GM10266 (cell line): ENCODE data around the gene DNPH1.

ENCODE experiments used
- DNase-seq: peaks from one replicate; pipeline ENCODE4 v3.0.0; 2012; ENCODE audit errors: extremely low spot score
- TF ChIP-seq, protein P1 (sequence below): IDR thresholded peaks from 2 replicates; pipeline ENCODE4 v1.5.1; 2012; ENCODE audit warnings: mild to moderate bottlenecking, low read depth; ENCODE audit not compliant: control insufficient read depth, insufficient read depth; ENCODE audit errors: missing control alignments

The DNPH1 gene

GRCh38 chr6:43186706-43187105, 42.6 kb downstream of the DNPH1 start:
- TF ChIP-seq, protein P1, sequence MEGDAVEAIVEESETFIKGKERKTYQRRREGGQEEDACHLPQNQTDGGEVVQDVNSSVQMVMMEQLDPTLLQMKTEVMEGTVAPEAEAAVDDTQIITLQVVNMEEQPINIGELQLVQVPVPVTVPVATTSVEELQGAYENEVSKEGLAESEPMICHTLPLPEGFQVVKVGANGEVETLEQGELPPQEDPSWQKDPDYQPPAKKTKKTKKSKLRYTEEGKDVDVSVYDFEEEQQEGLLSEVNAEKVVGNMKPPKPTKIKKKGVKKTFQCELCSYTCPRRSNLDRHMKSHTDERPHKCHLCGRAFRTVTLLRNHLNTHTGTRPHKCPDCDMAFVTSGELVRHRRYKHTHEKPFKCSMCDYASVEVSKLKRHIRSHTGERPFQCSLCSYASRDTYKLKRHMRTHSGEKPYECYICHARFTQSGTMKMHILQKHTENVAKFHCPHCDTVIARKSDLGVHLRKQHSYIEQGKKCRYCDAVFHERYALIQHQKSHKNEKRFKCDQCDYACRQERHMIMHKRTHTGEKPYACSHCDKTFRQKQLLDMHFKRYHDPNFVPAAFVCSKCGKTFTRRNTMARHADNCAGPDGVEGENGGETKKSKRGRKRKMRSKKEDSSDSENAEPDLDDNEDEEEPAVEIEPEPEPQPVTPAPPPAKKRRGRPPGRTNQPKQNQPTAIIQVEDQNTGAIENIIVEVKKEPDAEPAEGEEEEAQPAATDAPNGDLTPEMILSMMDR = no peak
- DNase-seq = no peak

DNA sequence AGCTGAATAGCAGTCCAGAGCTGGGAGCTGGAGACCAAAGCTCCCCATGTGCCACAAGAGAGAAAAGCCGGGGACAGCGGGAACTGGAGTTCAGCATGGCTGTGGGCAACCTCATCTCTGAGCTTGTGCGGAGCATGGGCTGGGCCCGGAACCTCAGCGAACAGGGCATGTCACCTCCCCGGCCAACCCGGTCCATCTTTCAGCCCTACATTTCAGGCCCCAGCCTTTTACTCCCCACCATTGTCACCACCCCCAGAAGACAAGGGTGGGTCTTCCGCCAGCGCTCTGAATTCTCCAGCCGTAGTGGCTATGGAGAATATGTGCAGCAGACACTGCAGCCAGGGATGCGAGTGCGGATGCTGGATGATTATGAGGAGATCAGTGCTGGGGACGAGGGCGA, 43.3 kb downstream of the DNPH1 start:
- TF ChIP-seq, protein P1 = no peak
- DNase-seq = no peak

DNA sequence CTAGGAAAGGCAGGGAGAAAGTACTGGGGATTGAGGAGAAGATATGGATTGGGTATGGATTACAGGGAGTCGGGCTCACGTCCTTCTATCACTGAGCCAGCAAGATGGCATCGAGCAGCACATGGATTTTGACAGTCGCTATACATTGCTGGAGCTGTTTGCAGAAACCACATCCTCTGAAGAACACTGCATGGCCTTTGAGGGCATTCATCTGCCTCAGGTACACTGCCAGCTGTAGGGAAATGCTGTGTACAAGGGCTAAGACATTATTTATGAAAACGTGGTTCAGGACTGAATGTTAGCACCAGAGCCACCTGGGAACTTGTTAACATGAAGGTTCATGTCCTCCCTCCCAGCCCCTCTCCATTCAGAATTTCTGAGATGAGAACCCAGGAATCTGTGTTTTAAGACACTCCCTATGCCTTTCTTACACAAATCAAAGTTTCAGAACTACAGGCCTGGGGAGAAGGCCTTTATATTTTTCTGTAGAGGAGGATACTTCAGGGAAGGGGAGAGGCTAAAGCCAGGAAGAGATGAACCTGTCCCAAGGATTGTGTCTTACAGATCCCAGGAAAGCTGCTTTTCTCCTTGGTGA, 43.8 kb downstream of the DNPH1 start:
- no peak for DNase-seq

DNA sequence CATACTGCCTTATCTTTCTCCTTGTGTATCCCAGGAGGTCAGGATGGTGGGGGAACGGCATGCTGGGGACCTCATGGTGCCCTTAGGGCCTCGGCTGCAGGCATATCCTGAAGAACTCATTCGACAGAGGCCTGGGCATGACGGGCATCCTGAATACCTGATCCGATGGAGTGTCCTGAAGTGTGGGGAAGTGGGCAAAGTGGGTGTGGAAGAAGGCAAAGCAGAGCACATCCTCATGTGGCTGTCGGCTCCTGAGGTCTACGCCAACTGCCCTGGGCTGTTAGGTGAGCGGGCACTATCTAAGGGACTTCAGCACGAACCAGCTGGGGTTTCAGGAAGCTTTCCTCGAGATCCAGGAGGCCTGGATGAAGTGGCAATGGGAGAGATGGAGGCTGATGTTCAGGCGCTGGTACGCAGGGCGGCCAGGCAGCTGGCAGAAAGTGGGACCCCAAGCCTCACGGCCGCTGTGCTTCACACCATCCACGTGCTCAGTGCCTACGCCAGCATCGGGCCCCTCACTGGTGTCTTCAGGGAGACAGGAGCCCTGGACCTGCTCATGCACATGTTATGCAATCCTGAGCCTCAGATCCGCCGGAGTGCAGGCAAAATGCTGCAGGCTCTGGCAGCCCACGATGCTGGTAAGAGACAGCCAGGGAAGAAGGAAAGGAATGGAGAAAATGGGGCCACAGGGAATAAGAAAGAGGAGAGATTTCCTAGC, 44.9 kb downstream of the DNPH1 start:
- TF ChIP-seq, protein P1 = no peak

More for the DNA sequence above, 43.8 kb downstream of the DNPH1 start:
- TF ChIP-seq, protein P1 = no peak

GRCh38 chr6:43183441-43183840, 45.8 kb downstream of the DNPH1 start:
- TF ChIP-seq, protein P1 = no peak
- no peak for DNase-seq

More for the DNA sequence above, 44.9 kb downstream of the DNPH1 start:
- DNase-seq = no peak

GRCh38 chr6:43181942-43182860, 47.1 kb downstream of the DNPH1 start, which contains the start of gene CUL9:
Gene CUL9, plus strand, starts transcription at chr6:43182196. Its CDS starts 2,115 bp downstream, at chr6:43184311.
- DNase-seq = peak; percentile 88
- TF ChIP-seq, protein P1 = no peak
